Fibroblast of pulmonary artery (primary cell): ENCODE data around the gene S1PR1.

Source experiments
- DNase-seq: peaks from one replicate; pipeline ENCODE4 v3.0.0-alpha.2; 2010; ENCODE audit warnings: low read depth
- H3K4me3 ChIP-seq: replicated peaks from 2 replicates; pipeline ENCODE4 v1.5.1; 2011; ENCODE audit warnings: low read depth, mild to moderate bottlenecking, control low read depth, low read length, moderate library complexity
- TF ChIP-seq, protein P1 (sequence below): IDR thresholded peaks from 2 replicates; pipeline ENCODE4 v1.5.1; 2011; ENCODE audit warnings: mild to moderate bottlenecking, control low read depth, low read length, inconsistent platforms; ENCODE audit errors: missing control alignments

The S1PR1 gene

DNA sequence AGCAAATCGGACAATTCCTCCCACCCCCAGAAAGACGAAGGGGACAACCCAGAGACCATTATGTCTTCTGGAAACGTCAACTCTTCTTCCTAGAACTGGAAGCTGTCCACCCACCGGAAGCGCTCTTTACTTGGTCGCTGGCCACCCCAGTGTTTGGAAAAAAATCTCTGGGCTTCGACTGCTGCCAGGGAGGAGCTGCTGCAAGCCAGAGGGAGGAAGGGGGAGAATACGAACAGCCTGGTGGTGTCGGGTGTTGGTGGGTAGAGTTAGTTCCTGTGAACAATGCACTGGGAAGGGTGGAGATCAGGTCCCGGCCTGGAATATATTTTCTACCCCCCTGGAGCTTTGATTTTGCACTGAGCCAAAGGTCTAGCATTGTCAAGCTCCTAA lies 3.2 kb downstream of the S1PR1 start:
- DNase-seq, result no peak
- H3K4me3 ChIP-seq, result no peak overlapping the region
- TF ChIP-seq, protein P1, sequence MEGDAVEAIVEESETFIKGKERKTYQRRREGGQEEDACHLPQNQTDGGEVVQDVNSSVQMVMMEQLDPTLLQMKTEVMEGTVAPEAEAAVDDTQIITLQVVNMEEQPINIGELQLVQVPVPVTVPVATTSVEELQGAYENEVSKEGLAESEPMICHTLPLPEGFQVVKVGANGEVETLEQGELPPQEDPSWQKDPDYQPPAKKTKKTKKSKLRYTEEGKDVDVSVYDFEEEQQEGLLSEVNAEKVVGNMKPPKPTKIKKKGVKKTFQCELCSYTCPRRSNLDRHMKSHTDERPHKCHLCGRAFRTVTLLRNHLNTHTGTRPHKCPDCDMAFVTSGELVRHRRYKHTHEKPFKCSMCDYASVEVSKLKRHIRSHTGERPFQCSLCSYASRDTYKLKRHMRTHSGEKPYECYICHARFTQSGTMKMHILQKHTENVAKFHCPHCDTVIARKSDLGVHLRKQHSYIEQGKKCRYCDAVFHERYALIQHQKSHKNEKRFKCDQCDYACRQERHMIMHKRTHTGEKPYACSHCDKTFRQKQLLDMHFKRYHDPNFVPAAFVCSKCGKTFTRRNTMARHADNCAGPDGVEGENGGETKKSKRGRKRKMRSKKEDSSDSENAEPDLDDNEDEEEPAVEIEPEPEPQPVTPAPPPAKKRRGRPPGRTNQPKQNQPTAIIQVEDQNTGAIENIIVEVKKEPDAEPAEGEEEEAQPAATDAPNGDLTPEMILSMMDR, result no peak

DNA sequence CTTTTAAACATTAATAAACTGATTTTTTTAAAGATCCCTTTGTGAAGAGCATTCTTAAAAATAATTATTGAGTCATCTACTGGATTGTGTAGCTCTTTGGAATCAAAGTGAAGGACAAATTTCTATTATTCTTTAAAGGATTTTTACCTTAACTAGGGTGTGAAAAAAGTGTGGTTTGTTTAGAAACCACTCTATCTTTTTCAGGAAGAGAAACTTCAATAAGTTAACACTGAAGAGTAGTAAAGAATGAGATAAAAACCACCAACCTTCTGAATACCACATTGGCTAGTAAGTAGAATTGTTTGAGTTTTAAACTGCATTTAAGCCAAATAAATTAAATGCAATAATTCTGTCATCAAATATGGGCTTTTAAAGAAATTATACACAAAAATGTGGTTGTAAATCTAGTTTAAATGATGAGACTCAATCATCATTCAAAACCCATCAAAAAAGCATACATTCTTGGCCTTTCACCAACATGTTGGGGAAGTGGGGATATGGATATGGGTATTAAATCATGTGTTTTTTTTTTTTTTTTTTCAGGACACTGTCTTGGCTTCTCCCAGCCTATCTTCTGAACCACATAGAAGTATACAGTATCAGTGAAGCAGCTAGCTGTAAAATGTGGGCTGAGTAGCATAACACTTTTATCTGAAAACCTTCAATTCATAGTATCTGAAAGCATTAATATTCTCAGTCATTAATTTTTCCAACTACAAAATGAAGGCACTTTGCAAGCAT lies 4.8 kb downstream of the S1PR1 start:
- DNase-seq, result no peak
- TF ChIP-seq, protein P1, result no peak
- no peak overlapping the region for H3K4me3 ChIP-seq

DNA sequence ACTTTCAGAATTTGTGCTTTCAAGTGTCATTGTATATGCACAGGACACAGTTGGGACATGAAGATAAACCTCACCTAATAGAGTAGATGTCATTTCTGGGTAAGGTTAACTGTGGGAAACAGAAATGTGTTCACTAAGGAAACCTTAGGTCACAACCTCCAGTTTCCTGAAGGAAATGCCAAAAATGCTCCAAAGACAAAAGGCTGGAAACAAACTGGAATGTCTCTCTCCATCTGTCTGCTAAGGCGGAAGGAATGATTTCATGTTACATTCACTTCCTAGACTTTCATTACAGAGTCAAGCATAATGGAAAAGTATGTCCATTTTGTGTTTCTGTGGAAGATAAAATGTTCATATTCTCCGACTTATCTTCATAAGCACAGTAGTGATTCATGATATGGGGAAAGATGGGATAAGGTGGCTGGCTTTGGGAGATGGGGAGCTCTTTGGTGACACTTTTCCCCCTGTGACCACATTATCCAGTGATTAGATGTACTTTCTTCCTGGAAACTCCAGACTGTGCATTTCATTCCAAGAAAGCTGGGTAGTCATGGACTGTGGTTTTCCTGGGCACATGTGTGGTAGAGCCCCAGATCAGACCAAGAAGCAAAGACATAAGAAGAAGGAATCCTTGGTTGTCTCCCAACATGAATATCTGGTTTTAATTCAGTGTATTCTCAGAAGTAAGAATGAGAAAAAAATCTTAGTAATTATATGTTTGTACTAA lies 5.7 kb downstream of the S1PR1 start:
- H3K4me3 ChIP-seq, result no peak overlapping the region
- TF ChIP-seq, protein P1, result no peak
- DNase-seq, result peak; percentile 88

DNA sequence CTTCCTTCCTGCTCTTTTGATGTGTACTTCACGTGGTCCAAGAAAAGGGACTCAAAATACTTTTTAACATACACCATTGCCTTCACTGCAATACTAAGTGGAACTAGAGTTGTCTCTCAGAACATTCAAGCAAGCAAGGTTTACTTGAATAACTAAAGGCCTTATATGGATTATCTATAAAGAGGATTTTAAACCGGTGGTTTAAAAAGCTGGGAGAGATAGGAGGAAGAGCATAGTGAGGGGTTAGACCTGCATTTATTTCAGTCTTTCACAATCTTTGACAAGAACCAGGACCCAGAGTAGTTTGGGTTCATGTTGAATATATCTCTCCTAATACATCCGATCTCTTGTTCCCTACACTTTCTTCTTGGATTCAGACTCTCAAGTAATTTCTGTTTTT lies 6.9 kb downstream of the S1PR1 start:
- TF ChIP-seq, protein P1, result no peak
- H3K4me3 ChIP-seq, result no peak overlapping the region
- DNase-seq, result no peak

DNA sequence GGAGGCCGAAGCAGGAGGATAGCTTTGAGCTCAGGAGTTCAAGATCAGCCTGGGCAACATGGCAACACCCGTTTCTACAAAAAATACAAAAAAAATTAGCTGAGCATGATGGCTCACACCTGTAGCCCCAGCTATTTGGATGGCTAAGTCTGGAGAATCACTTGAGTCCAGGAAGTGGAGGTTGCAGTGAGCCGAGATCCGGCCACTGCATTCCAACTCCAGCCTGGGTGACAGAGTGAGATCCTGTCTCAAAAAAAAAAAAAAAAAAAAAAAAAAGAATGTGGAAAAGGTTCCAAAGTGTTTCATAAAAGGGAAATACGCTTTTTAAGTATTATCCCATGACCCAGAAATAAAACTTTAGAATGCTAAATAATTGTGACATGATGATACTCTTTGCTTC lies 8.0 kb downstream of the S1PR1 start:
- TF ChIP-seq, protein P1, result no peak
- no peak for DNase-seq
- H3K4me3 ChIP-seq, result no peak overlapping the region

DNA sequence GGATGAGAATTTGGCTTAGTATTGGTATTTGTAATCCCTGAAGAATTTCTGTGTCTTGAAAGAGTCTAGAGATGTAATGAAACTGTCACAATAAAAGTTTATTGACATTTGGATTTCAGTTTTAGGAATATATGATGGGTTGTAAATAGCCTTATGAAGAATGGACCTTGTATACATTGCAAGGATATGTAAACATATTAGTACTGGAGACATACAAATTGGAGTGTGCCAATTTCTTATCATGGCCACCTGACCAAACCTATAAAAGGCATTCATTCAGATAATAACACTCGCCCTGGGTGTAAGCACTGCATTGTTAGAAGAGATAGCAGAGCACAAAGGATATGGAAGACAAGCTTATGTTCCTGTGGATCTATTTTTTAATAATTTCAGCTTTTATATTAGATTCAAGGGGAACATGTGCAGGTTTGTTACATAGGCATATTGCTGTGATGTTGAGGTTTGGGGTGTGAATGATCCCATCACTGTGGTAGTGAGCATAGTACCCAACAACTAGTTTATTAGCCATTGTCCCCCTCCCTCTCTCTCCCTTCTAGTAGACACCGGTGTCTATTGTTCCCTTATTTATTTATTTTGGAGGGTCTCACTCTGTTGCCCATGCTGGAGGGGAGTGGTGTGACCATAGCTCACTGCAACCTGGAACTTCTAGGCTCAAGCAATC lies 8.6 kb downstream of the S1PR1 start:
- no peak overlapping the region for H3K4me3 ChIP-seq
- no peak for DNase-seq
- TF ChIP-seq, protein P1, result no peak
